DMS 273 (cell line): ENCODE measurements around the gene ORM1.
"Not testable (repeated sequence)": the region's sequence is repeated elsewhere in the genome, so short reads cannot be mapped to it uniquely, and the experiment has no call there.

Experiments
- DNase-seq: peaks from one replicate; lab custom pipeline; 2025; ENCODE audit not compliant: unreplicated experiment; lab: John Stamatoyannopoulos, UW

Gene ORM1

GRCh38 chr9:114322831-114323531 lies at the start of gene ORM1:
Gene ORM1 (plus strand): TSS chr9:114323098. CDS start chr9:114323134, 36 bp downstream.
- DNase-seq = not testable (repeated sequence)

- no peak for DNase-seq
Measured at GRCh38 chr9:114273461-114273881, 49.4 kb upstream of the ORM1 start.

DNA sequence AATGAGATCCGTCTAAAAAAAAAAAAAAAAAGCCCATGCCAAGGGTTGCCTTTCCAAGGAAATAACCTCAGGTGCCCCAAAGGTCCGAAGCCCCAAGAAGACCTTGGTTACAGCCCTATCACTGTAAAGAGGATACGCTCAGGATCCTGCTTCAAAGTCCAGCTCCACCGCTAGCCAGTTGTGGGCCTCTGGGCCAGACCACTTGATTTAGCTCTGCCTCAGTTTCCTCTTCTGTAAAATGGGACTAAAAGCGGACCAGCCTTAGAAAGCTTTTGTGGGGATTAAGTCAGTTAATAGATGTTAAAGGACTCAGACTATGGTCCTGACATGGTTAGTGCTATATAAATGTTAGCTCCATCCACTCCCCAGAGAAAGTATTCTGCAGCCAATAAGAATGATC lies 48.7 kb upstream of the ORM1 start:
- no peak for DNase-seq

- DNase-seq = peak; percentile 51
Measured at GRCh38 chr9:114275246-114276004, 47.5 kb upstream of the ORM1 start.

DNA sequence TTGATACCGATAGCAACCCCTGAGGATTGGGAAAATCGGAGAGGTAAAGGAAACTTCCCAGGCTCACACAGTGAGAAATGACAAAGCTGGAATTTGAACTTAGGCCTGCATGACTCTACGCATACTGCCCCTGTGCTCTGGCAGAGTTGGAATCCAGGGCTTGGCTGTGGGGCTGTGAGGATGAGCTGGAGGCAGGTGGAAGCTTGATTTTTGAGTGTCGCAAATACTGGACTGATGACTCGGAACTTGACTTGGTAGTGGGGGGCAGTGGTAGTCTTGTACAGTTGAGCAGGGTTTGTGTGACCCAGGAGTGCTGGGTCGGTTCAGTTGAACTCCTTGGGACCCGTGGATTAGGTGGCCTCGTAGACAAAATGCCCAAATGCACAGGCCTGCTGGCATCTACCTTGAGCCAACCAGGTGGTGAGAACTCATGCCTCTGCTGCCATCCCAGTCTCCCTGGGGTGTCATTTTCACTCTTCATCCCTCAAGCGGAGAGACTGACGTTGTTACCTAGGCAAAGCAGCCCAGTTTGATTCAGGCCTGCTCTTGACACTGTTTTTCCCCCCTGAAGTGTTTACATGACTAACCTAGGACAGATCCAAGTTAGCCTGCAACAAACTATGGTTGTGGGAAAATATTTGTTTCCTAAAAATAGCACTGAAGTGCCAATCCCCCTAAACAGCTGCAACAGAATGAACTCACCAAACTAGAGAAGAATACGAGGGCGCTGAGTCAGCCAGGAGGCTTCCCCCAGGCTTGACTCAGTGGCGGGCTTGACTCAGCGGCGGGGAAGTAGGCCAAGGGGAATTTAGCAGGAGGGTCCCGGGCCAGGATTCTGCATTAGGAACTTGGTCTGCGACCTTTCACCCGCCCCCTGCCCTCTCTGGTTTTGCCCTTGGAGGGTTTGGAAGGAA lies 45.7 kb upstream of the ORM1 start:
- no peak for DNase-seq

- DNase-seq = no peak
Measured at GRCh38 chr9:114278356-114278755, 44.5 kb upstream of the ORM1 start.

GRCh38 chr9:114278881-114279570 lies 43.9 kb upstream of the ORM1 start:
- DNase-seq = no peak

DNA sequence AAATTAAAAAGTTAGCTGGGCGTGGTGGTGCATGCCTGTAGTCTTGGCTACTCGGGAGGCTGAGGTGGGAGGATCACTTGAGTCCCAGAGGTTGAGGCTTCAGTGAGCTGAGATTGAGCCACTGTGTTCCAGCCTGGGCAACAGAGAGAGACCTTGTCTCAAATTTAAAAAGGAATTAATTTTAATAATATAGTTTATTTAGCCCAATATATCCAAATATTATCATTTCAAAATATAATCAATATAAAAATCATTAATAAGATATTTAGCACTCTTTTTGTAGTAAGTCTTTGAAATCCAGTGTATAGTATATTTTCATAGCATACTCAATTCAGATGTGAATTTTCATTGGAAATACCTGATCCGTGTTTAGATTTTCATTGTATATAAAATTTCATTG lies 43.2 kb upstream of the ORM1 start:
- no peak for DNase-seq

DNA sequence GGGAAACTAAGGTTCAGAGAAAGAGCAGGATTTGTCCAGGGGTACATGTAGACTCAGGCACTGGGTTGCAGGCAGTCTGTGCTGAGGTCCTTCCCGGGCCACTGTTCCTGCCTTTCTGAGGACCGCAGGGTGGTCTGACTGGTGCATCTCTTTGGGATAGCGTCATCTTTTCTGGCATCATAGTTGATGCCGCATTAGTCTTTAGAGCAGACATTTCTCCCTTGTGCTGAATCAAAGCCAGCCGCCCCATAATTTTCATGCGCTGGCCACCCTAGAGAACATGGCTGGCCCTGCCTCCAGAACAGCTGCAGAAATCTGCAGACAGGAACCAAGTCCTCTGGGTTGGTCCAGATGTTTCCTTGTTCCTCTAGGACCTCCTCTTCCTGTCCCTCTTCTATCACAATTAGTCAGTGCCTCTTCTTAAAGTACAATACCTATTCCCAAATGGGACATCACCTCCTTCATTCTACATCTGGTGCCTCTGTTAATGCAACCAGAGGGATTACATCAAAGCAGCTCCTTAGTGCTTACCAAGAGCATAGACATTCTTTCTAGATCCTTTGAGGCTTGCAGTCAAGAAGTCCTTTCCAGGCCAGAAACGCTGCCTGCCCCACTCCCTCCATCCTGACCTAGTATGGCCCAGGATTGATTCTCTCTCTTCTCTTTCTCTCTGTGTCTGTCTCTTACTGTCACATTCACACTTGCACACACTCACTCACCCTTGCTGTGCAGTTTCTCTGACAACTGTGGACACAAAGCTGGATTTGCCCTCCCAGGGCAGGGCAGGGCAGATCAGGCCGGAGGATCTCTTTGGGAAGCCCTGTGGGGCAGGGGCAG lies 42.0 kb upstream of the ORM1 start:
- no peak for DNase-seq

GRCh38 chr9:114281473-114282103 lies 41.3 kb upstream of the ORM1 start:
- peak; percentile 24 for DNase-seq

- DNase-seq = no peak
Measured at GRCh38 chr9:114282104-114282485, 40.8 kb upstream of the ORM1 start.

GRCh38 chr9:114282507-114282906 lies 40.4 kb upstream of the ORM1 start:
- peak; percentile 20 for DNase-seq

DNA sequence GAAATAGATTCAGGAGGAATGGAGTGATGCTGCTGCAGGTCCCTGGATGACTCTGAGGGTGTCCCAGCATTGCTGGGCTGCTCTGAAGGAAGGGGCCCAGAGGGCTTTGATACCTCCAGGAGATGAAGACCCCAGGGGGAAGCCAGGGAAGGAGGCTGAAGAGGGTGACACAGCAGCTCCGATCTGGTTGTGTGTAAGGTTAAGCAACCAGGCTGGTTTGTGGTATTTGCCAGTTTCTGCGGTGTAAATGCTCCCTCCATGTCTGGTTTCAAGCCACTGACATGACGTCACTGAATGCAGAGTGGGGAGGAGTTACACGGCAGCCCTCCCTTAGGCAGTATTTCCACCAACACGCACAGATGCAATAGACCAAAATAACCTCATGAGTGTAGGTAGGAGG lies 40.0 kb upstream of the ORM1 start:
- peak; percentile 55 for DNase-seq

DNA sequence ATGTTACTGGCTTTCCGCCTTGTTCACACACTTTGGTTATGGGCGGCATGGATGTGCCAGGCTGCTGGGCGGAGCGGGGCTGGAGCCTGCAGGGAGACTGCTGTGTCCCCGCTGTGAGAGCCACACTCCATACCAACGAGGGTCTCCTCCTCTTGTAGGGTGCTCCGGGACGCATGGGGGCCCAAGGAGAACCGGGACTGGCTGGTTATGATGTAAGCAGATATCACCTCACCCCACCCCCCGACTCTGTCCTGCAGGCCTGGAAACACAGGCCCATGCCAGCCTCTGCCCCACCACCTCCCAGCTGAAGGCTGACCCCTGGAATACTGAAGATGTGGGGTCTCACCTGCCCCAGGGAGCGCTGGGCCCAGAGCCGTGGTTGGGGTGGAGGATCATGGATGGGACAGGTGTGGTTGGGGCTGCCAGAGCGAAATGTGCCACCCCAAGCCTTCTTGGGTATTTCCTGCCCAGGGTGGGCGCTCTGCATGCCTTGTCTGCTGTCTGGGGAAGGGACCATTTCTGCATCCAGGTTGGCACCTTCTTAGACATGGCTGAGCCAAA lies 39.3 kb upstream of the ORM1 start:
- no peak for DNase-seq

DNA sequence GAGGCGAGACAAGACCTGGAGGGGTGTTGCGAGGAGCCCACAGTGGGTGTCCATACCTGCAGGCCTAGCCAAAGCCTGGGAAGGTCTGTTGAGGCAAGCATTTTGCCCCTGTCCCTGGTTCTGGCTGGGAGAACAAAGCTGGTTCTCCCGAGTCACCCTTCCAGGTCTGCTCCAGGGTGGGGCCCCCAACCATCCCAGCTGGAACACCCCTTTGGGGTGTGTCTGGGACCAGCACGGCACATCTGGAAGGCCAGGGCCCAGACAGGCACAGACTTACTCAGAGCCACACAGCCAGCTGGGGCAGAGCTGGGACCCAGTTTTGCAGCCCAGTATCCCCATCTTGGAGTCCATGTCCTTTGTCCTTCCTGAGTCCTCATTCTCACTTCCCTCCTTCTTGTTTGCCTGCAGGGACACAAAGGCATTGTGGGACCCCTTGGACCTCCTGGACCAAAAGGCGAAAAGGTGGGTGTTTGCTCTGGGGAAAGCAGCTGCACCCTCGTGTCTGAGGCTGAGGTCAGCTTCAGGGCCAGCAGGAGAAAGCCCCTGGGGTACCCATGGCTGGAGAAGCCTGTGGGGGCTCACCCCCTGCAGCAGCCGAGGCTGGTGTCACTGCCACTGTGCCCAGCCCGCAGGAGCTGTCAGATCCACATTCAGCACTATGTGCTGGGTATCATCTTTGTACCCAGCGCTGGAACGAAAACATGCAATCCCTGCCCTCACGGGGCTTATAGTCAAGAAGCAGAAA lies 38.4 kb upstream of the ORM1 start:
- DNase-seq = no peak

- no peak for DNase-seq
Measured at GRCh38 chr9:114285166-114285867, 37.6 kb upstream of the ORM1 start.

GRCh38 chr9:114286146-114286679 lies 36.7 kb upstream of the ORM1 start:
- DNase-seq = no peak
